HPDE6-E6E7 (cell line): ENCODE data around the gene CABLES1.
"Not testable (repeated sequence)": the region's sequence is repeated elsewhere in the genome, so short reads cannot be mapped to it uniquely, and the experiment has no call there.

Experiments used
- DNase-seq: peaks from one replicate; pipeline ENCODE4 v3.0.0; 2011; ENCODE audit warnings: missing footprints; ENCODE audit errors: extremely low spot score

CABLES1 gene

DNA sequence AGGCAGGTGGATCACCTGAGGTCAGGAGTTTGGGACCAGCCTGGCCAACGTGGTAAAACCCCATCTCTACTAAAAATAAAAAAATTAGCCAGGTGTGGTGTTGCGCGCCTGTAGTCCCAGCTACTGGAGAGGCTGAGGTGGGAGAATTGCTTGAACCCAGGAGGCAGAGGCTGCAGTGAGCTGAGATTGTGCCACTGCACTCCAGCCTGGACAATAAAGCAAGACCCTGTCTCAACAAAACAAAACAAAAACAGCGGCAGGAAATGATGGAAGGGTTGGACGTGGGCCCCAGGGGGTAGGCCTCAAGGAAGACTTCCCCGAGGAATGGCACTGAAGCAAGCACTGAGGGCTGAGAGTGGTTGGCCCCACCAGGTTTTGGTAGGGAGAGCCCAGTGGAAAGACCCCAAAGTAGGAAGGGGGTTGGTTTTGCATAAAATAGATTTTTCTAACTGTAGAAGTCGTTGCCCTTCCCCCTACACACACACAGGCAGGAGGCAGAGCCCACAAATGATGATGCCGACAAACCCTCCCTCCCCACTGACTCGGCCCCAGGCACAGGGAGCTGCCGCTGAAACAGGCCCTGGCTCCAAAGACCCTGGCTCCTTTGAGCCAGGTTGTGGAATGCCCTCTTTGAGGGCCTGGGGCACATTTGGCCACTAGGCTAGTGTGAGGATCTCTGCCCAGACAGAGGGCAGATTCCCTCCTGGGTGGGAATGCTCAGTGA lies 104.8 kb downstream of the CABLES1 start:
- no peak for DNase-seq

DNA sequence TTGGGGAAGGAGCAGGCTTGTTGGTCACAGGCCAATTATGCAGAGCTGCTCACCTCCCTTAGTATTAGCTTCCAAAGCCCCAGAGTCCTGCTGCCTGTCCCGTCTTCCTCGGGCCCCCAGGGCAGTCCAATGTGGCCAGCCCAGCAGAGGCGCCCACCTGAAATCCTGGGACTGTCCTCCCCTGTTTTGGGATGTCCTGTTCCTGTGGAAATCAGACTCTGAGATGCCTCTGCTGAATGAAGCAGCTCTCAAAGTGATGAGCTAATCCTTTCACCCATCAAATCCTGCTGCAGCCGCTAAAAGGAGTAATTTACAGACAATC lies 105.3 kb downstream of the CABLES1 start:
- DNase-seq: no peak

DNA sequence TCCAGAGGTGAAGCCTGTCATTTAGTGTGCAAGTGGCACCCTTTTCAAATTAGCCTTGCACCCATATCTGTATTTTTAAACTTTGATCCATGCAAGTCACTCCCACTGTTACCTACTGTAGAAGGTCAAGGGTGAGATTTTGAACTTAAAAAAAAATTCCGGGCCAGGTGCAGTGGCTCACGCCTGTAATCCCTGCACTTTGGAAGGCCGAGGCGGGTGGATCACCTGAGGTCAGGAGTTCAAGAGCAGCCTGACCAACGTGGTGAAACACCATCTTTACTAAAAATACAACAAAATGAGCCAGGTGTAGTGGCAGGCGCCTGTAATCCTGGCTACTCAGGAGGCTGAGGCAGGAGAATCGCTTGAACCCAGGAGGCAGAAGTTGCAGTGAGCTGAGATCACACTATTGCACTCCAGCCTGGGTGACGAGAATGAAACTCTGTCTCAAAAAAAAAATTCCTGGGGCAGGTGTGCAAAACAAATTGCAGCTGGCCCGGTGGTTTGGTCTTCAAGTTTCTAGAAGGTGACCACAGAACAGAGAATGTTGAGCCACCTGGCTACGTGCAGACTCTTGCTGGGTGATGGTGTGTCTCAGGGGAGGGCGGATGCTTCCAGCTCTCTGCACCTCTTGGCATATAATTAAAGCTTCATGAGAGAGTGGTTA lies 106.7 kb downstream of the CABLES1 start:
- DNase-seq: not testable (repeated sequence)

DNA sequence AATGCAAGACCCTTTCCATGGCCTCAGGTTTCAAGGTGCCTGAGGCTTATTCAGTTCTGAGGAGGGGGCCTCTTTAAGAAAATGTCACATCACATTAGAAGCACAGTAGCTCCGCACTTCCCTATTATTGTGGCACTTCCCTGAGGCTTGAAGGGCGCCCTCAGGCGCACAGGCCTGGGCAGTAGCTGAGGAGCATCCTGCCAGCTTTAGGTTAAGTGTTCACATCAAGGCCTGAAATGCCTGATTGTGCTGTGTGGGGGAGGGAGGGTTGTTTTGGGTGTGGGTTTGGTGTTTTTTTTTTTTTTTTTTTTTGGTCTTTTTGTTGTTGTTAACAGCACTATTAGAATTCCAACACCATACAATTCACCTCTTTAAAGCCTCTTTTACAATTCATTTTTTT lies 107.9 kb downstream of the CABLES1 start:
- no peak for DNase-seq

DNA sequence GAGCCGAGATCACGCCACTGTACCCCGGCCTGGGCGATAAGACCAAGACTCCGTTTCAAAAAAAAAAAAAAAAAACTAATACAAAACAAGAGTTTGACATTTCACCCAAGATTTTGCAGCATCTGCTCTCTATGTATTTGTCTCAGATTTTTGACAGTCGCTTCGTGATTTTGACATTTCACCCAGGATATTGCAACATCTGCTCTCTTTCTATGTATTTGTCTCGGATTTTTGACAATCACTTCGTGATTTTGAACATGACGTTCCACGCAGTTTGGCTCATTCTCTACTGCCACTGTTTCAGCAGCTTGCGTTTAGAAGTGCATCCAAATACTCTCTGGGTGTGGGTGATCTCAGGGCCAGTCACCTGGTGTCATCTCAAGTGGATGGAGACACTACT lies 108.5 kb downstream of the CABLES1 start:
- DNase-seq: no peak

DNA sequence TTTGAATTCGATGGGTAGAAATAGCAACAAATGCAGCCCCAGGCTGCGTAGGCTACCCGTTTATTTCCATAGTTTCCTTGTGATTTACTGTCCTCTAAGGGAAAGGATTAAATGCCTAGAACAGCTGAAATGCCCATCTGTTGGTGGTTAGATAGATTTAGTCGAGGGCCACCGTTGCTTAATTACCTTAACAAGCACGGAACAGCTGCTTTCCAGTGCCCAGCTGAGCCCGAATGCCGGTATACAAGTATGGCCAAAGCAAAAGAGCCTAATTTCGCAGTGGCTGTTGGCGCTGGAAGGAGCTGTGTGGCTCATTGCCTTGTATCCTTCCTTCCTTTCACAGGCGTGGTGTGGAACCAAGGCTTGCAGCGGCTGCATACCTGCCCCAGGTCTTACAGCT lies 109.1 kb downstream of the CABLES1 start:
- no peak for DNase-seq

DNA sequence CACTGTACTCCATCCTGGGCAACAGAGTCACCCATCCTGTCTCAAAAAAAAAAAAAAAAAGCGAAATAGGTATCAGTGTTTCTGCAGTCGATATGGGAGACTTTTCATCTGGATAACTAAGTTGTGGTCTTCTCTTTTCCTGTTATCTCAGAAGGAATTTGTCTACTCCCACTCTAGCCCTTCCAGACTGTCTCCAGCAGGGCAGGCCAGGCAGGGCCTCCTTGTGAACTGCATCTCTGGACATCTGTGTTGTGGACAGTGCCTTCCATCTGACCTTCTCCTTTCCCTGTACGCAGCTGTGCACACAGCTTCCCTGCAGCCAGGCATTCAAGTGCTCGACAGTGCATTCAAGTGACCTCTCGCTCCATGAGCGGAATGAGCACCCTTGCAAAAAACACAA lies 110.2 kb downstream of the CABLES1 start:
- no peak for DNase-seq

DNA sequence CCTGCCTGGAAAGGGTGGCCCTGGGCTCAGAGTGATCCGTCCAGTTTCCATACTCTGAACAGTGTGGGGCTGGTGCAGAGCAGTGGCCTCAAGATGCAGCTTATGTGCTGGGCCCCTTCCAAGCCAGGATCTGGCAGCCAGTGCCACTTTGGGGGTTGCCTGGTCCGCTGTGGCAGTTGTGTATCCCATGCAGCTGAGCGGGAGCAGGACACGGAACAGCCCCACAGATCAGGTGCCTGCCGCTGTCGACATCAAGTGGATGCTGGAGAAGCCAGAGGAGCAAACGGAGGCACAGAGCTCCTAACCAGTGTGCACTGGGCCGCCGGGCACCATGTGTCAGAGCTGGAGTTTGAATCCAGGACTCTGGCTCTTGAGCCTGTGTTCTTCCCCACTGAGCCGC lies 112.0 kb downstream of the CABLES1 start:
- no peak for DNase-seq

DNA sequence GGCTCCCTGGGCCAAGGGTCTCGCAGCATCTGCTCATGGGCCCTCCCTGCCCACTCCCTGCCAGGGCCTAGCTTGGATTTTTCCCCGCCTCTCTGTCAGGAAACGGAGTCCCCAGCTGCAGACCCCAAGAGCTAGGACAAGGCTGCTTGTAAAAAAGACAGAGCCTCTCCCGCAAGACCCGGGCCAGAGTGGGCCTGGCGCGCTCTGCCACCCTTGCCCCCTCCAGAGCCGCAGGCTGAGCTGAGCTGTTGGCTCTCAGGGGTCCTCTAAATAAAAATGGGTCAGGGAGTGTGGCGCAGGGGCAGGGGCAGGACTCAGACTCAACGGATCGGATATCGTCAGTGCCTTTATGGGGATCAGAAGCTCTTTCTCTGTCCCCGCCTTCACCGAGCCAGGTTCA lies 112.6 kb downstream of the CABLES1 start:
- no peak for DNase-seq

DNA sequence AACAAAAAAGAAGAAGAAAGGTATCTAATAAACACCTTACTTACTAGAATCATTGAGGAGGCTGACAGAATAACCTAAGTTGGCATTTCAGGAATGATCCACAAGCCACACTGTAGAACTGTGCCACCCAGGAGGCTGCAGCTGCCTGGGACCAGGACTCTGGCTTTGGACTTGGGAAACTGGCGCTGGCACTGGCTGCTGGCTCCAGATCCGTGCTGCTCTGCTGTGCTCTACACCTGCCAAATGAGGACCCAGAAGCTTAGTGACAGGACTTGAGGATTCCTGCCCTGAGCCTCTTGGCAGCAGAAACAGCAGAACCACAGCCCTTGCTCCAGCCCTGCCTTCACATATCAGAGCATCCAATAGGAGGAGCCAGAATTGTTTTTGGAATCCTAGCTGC lies 113.5 kb downstream of the CABLES1 start:
- DNase-seq: no peak

DNA sequence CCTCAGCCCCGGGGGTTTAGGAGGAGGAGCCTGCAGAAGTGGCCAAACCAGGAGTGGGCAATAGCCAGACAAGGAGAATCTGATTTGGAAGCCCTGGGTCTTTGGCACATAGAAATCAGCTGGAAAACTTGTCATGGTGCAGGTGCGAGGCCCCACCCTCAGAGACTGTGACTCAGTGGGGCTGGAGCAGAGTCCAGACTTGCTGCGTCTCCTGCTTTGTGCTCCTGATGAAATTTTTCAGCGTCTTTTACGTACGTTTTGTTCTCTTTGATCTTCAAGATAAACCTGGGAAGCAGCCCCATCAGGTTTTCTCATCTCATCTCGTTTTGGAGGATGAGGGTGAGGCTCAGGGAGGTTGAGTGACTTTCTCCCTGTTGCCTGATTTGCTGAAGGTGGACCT lies 114.1 kb downstream of the CABLES1 start:
- DNase-seq: no peak

DNA sequence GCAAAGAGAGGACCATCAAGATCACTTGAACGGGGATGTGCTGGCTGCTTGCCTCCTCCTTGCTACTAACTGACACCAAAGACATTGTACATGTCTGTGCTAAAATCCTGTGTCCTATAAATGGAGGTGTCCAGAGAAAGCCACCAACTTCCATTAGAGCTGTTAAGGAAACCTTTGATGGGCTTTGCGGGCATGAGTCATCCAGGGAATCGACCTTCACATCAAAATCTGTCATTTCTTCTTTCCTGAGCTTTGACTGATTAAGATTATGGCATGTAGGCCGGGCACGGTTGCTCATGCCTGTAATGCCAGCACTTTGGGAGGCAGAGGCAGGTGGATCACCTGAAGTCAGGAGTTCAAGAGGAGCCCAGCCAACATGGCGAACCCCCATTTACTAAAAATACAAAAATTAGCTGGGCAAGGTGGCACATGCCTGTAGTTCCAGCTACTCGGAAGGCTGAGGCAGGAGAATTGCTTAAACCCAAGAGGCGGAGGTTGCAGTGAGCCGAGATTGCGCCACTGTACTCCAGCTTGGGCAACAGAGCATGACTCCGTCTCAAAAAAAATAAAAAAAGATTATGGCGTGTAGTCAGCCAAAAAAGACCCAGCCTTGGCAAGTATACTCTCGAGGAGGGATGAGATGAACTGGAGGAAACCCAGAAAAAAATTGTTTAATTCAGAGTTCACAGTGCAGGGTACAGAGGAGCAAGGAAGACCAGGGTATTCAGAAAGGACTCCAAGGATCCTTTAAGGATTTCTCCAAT lies 115.8 kb downstream of the CABLES1 start:
- no peak for DNase-seq

DNA sequence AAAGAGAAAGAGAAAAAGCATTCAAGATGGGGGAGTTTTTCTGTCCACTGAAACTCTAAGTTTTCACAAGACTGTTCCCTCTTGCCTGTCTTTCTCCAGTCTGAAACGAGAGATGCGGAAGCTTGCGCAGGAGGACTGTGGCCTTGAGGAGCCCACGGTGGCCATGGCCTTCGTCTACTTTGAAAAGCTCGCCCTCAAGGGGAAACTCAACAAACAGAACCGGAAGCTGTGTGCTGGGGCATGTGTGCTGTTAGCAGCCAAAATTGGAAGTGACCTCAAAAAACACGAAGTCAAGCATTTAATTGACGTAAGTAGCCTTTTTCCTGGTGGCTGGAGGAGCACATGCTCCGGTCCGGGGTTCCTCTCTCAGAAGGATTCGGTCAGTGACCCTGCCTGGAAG lies 118.3 kb downstream of the CABLES1 start:
- no peak for DNase-seq

DNA sequence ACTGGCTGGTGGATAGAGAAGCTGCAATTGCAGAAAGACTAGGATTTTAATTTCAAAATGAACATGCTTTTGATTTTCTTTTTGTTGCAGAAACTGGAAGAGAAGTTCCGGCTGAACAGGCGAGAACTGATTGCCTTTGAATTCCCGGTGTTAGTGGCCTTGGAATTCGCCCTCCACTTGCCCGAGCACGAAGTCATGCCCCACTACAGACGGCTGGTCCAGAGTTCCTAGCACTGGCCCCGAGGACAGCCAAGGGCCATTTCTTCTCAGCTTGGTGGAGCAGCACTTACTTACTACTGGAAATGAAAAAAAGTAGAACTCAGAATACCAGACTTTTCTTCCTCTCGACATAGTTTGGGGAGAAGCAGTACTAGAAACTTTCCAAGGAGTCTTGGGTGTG lies 121.9 kb downstream of the CABLES1 start:
- no peak for DNase-seq

DNA sequence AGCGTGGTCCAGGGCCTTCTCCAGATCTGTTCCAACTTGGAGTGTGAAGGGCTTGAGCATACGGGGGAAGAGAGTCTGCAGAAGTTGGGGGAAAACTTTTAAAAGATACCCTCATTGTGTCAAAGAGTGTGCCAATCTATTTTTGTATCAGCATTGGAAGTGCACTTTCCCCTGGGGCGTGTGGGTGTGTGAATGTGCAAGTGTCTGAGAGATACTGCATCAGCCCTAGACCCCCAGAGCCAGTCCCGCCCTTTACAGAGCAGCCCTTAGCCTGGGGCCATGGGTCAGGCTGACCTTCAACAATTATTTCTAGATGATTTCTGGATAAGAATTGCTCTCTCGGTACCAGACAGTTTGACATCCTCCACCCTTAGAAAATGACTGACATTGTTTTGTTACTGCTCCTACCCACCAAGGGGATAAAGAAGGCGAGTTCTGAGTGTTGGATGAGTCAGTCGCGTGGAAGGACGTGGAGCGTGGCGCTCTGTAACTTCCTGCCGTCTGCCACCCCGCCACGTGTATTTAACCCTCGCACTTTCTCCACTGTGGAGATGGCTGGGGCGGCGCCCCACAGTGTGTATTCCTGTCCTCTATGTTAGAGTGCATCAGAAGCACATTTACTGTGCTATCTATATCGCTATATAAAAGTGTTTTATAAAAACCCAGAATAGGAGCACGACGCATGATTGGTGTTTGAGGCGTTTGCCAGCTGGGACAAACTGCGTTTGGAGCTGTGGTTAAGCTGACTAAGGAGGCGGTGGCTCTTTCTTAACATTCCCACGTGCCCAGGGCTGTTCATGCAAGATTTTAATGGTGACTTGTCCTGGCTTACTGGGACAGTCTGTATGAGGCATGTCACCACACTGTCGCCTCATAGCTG lies 122.6 kb downstream of the CABLES1 start:
- no peak for DNase-seq

DNA sequence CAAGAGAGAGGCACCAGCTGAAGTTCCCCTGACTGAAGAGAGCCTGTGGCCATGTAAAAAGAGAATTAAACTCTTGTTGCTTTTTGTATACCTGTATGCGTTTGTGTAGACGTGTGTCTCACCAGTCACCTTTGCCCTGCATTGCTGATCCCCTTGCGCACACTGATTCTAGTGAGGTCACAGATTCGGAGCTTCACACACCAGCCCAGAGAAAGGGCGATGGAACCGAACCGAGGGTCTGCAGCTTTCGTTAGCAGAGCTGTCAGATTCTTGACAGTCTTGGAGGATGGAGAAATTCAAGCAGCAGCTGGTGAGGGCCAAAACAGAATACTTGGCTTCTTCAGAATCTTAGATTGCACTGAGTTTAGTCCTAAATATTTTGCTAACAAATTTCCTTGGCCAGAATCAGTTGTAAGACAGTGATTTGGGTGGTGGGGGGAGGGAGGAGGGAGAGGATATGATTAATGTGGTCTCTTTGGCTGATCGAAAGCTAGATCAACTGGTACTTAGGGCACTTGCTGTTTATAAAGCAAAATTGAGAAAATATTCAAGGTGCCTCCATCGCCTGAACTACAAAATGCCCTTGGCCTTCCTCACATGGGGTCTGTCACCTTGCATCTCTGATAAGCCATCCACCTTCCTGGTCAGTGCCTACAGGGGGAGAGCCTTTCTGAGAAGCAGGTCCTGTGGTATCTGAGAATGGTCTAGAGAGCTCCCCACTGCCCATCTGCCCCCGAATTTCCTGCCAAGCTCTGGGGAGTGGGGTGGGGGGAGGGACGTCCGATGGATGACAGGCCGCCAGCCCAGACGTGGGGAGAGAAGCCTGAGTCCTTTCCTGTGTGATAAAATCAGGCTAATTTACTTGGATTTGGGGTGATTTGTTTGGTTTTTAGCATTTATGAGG lies 123.5 kb downstream of the CABLES1 start:
- no peak for DNase-seq

DNA sequence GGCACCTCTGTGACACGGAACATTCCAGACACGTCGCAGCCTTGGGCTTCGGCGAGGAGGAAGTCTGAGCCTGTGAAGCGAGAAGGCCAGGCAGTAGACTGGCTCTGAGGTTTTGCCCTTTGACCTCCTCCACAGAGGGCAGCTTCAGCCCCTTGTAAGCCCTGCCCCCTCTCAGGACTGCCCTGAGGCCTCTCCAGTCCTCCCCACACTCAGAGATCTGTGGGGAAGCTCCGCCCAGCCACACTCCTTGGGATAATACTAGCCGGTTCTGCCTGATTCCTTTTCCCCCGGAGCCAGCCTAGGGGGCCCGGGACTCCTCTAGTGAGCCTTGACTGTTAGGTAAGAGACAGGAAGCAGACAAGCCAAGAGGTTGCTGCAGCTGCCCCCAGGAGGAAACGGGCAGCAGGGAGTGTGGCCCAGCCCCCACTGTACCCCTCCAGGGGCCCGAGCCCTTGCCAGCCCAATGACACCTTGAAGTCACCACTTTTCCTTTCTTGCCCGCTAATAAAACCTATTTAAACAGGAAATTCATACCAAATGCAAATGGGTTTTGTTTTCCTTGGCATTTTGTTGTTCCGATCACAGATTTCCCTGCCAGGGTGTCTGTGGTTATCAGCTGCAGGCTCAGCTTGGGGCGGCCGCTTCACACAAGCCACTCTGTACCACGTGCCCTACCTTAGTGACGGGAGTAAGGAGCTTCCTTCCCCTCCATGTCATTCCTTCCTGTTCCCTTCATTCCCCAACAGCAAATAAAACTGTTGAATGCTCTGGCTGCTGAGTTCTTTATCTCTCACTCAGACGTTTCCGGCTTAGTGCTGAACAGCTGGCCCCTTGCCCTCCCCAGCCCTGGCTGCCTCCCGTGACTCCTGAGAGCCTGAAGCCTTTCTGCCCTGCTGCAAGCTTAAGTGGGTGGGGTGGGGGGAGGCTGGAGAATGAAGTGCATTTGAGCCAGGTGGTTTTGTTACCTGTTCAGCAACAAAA lies 124.7 kb downstream of the CABLES1 start:
- DNase-seq: peak; percentile 51

DNA sequence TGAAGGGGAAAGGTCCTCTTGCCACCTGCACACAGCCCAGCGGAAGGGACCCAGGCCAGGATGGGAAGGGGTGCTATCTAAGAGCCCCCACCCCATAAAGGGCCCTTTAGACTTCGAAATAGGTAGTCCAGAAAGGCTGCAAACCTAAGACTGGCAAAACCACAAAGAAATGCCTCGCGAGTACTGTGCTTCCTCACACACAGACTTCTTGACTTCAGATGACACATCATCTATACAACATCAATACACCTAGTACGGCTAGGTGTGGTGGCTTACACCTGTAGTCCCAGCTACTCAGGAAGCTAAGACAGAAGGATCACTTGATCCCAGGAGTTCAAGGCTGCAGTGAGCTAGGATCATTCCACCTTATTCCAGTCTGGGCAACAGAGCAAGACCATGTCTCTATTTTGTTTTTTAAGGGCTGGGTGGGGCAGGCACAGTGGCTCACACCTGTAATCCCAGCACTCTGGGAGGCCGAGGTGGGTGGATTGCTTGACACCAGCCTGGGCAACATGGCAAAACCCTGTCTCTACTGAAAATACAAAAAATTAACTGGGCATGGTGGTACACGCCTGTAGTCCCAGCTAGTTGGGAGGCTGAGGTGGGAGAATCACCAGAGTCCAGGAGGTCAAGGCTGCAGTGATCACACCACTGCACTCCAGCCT lies 125.8 kb downstream of the CABLES1 start:
- DNase-seq: no peak

DNA sequence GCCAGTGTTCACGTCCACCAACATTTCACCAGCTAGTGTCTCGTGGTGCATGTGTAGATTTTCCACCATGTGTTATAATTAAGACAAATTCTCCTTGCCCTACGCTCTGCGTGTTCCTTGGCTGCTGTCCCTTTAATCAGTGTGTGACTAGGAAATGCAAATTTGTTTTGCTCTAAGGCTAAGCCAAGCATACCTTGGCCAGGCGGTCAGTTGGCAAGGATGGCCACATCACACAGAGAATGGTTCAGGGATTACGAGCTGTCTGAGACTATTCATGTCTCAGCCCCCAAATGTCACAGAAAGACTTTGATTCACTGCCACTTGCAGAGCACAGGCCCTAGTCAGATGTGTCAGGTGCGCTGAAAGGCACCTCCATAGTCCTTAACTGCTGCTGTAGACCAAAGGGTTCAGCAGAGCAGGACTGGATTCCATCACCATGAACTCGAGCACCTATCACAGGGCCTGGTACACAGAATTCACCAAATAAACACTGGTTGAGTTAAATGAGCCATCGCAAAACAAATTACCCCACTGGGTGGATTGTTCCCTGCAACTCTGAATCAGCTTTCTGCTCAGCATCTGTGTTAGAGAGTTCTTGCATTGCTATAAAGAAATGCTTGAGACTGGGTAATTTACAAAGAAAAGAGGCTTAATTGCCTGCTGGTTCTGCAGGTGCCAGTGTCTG lies 128.4 kb downstream of the CABLES1 start:
- no peak for DNase-seq
